ENCODE data around the gene TAS2R1.
"Not testable (repeated sequence)": the region's sequence is repeated elsewhere in the genome, so short reads cannot be mapped to it uniquely, and the experiment has no call there.

TAS2R1 gene

DNA sequence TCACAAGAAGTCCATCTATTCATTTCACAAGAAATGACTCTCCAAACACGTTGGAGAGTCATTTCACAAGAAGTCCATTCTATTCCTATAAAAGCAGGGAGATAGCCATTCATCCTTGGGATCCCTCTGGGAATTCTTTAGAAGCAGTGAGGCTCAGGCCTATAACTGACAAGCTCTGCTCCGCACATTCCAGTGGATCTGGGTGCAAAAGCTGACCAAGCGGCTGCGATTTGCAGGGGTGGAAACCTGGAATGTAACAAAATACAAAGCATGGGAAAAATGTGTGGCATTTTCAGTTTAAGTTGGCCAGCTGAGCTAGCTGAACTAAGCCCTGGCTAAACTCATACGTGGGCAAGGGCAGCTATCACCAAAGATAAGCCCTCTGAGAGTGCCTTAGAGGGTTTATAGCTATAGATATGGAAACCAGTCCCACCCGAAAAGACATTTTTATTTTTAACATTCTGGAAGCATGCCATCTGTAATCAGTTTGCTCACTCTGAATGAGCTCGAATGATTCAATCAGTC is 8.7 kb downstream of the TAS2R1 start:
- DNase-seq: no peak

DNA sequence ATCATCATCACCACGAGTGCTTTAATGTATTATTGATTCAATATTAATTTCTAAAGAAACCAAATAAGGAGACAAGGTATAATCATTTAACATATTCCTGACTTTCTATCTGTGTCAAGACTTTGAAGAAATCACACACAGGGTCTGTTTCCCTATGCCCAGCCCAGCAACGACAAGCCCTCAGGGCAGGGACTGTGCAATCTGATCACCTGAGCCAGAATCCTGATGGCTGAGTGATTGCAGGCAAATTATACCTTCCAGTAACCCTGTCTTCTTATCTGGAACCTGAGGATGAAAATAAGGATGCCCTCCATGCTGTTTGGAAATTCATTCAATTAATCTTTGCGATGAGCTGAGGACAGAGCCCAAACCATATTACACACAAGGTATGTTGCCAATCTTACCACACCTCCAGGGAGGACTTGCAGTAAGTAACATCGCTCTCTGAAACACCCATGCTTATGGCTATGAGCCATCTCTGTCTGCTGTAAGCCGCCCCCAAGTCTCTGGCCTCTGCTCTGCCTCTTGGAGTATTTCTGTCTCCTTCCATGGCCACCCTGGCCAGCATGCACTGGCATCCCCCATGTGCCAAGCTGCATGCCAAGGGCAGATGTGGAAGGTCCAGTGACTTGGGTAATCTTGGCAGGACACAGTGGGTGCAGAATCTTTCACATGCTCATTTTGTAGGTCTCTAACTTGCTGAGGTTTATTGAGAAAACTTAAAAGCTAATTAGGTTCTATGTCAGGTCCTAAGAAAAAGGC is 10.6 kb downstream of the TAS2R1 start:
- DNase-seq: no peak

DNA sequence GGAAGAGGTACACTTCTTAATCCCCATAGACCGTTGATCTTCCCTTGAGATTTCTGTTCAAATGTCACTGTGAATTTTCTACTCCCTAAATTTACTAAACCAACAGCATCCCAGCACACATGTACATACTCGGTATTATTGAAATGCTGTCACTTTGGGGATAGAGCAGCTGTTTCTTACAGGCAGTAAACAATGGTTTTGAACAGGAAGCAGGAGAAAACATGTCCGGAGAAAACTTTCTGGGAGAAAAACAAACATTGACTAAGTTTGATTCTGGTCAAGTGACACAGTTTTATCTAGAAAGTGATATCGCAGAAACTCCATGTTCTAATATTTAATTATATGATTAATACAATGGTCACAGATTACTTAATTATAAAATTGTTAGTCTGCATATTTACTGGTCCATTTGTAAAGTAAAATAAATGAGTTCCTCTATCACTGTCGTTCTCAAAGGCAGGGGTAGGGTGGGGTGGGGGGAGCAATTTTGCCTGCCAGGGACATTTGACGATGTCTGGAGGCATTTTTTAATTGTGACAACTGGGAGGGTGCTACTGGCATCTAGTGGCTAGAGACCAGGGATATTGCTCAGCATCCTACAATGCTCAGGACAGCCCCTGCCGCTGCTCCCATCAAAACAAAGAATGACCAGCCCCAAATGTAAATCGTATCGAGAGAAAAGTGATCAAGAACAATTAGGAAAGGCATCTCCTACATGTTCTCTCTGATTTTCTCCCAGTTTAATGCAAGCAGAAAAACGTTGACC is 12.2 kb downstream of the TAS2R1 start:
- DNase-seq: no peak

DNA sequence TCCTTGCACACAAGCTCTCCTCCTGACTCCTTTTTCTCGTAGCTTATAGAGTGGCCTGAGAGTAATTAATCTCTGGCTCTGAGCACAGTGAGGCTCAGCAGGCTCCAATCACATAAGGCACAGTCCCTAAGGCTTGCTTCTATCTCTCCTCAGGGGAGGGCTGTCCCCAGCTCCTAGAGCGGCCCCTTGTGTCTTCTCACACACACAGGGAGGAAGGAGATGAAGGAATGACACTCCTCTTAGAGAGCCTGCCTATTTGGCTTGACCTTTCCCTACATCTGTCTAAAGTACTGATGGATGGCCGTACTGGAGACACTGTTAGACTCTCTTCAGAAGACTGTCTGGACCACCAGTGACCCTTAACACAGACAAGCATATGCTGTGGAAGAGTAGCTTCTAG is 12.9 kb downstream of the TAS2R1 start:
- no peak for DNase-seq

DNA sequence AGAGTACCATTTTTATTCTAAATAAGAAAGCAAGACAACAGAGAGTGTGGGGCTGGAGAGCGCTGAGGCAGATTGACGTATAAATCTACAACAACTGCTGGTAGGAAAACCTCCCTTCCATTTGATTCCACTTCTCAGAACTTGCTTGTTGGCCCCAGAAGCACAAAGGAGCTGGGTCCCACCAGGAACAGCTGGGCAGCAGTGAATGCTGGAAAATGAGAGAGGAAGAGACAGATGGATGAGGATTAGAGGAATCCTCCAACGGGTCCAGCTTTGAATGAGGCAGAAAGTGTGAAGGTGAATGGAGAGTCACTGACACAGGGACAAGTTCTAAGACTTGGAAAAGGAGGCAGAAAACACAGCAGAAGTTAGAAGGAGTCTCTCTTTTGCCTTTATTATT is 14.8 kb downstream of the TAS2R1 start:
- no peak for DNase-seq

DNA sequence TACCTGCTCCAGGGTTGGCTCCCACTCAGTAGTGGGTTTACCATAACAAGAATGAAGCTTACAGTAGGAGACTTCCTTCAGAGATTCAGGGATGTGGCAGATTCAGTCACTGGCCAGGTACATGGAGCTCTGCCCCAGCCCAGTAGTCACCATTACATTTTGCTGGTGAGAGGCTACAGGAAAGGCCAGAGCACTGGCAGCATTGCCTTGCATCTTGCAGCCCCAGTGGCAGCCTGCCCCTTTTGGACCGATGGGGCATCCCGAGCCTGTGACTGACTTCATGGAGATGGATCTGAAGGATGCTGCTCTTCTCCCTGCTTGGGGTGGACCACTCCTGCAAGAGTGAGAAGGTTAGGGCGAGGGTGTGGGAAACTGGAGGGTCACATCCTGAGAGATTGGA is 16.8 kb downstream of the TAS2R1 start:
- DNase-seq: no peak

DNA sequence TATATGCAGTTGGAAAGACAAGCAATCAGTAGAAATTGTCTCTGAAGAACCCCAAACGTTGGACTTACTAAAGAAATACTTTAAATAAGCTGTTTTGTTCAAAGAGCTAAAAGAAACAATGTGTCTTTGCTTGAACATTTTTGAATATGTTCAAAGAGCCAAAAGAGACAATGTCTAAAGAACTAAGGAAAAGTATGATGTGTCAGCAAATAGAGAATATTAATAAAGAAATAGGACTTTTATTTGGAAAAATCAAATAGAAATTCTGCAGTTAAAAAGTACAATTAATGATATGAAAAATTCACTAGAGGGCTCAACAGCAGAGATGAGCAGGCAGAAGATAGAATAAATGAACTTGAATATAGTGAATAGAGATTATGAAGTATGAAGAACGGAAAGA is 19.2 kb downstream of the TAS2R1 start:
- DNase-seq: no peak

DNA sequence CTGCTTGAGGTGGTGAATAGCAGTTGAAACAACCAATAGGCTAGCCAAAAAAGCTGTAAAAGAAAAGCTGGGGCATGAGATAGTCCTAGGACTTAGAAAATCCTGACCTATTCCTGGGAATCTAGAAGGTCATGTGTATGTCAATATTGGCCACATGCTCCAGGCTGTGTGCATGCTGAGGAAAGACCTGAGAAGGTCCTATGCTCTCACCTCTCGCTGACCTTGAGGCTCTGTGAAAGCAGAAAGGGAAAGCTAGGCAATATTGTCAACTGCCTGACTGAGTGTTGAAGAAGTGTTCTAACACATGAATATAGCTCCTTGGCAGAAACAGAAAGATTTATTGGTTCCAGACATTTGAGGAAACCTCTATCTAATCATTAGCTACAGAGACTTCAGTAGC is 19.8 kb downstream of the TAS2R1 start:
- DNase-seq: no peak

DNA sequence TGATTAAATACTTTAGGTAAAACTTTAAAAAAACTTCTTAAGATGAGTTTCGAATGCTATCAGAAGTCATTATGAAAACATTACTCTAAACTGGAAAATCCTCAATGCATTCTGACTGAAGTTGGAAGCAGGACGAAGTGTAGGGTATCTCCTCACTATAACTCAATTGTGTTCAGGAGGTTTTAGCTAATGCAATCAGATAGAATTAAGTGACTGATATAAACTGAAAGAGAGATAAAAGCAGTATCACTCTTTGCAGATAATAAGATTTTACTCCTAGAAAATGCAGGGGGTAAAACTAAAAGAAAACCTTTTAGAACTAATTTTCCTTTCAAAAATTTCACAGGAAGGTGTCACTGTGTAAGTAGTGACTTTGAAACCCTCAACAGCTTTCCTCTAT is 22.1 kb downstream of the TAS2R1 start:
- no peak for DNase-seq

DNA sequence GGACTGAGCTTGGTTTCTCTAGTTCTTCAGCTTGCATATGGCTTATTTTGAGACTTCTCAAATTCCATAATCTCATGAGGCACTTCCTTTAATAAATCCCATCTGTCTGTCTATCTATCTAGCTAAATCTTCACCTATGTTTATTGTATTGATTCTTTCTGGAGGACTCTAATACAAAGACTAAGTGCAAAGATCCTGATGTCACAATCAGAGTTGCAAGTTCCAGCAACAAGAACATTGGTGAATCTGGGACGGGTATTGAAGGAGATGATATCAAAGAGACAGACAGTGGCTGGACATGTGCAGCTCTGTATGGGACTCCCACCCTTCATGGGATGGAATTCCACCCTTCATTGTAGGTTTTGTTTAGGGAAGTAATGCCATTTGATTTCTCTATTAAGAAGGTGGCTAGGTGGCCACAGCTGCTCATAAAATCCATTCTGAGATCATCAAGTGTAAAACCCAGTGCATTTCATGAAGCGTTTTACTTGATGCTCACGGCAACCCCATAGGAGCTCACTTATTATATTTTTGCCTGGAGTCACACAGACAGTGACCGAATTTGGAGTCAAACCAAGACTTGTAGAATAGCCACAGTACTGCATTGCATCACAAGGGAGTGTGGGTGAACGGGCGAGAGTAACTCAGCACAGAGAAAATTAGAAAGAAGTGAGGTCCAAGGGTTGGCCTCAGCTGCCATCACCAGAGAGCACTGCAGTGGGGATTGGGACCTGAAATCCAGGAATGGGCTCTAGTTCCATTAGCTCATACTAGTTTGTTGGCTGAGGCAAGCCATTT is 24.9 kb downstream of the TAS2R1 start:
- no peak for DNase-seq

DNA sequence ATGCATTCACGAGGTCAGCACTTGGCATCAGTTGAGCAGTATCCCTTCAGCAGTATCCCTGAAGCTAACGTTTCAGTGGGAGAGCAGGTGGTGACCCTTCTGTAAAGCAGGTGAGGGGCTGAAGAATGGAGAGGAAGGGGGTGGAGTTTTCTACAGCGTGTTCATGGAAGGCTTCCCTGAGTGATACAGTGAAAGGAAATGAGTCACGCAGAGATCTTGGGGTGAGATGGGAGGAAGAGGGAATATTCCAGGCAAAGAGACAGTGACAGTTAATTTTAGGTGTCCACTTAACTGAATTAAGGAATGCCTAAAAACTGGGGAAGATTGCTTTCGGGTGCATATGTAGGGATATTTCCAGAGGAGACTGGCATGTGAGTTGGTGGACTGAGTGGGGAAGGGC is 25.7 kb downstream of the TAS2R1 start:
- no peak for DNase-seq

DNA sequence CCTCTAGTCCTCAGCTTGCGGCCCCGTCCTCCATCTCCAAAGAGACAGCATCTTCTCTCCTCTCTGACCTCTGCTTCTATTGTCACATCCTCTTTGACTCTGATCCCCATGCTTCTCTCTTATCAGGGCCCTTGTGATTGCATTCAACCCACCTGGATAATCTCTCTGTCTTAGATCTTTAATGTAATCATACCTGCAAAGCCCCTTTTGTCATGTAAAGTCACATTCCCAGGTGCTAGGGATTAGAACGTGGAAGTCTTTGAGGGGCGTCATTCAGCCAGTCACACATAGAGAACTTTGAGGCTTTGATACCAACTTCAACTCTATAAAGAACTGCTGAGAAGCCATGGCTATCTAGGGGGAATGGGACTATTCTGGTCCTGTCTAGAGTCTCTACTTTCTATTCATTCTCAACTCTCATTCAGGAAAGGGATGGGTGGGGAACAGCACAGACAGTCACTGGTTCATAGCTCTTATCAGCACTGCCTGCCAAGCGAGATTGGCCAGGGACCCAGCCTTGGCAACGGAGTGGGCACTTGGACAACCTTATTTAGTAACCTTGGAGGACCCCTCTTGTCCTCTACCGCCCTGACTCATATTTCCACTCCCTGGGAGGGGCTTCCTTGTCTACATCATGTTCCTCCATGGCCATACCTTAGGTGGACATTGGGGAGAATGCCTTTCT is 29.0 kb downstream of the TAS2R1 start:
- DNase-seq: no peak

DNA sequence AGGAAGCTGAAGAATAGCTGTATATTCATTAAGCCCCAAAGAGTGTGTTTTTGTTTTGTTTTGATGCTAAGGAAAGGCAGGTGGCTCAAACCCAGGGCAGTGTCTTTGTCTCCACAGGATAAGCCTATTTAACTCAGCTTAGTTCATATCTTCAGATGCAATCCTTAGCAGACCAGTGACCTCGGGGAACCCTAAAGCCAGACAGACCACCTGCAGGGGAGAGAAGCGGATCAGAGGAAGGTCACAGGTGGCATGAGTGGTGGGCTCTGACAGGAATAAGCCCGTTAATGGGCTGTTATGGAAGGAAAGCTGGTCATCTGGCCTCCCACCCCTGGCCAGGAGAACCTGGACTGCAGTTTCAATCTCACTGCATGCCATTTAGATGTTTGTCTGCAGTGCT is 30.8 kb downstream of the TAS2R1 start:
- DNase-seq: no peak

DNA sequence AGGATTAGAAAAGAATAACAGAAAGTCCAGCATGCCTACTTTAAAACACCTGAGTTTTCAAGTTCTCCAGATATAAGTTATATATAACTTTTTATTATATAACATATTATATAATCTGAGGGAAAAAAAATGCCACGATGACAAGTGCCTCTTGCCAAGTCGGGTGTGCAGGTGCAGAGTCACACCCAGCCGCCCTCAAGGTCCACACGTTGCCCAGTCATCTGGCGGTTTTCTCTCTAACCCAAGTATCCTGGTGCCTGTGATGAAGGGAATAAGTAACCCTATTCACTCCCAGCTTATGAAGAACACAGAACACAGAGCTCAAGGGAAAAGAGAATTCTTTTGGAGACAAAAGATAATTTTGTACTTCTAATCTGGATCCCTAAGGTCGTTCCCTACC is 31.8 kb downstream of the TAS2R1 start:
- not testable (repeated sequence) for DNase-seq

DNA sequence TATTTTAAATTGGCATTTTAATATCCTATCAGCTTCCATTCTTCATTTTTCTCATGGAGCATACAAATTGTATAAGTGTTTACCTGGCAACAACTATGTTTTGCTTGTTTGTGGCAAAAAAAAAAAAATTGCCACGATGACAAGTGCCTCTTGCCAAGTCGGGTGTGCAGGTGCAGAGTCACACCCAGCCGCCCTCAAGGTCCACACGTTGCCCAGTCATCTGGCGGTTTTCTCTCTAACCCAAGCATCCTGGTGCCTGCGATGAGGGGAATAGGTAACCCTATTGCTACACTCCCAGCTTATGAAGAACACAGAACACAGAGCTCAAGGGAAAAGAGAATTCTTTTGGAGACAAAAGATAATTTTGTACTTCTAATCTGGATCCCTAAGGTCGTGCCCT is 32.8 kb downstream of the TAS2R1 start:
- not testable (repeated sequence) for DNase-seq

DNA sequence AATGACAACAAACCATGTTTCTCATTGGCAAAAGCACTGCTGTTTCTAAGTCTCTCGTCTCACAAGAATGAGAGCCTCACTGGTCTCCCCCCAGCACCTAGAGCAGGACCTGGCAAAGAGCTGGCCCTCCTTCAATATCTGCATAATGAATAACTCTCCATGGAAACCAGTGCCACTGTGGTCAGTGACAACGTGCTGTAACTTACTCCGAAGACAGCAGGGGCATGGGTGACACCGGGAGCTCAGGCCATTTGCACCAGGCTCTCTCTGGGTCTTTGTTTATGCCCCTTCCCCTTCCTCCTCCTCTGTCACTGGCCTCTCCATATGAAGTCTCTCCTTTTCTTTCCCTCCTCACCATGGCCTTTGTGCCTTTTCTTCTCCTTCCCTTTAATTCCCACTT is 33.3 kb downstream of the TAS2R1 start:
- no peak for DNase-seq

DNA sequence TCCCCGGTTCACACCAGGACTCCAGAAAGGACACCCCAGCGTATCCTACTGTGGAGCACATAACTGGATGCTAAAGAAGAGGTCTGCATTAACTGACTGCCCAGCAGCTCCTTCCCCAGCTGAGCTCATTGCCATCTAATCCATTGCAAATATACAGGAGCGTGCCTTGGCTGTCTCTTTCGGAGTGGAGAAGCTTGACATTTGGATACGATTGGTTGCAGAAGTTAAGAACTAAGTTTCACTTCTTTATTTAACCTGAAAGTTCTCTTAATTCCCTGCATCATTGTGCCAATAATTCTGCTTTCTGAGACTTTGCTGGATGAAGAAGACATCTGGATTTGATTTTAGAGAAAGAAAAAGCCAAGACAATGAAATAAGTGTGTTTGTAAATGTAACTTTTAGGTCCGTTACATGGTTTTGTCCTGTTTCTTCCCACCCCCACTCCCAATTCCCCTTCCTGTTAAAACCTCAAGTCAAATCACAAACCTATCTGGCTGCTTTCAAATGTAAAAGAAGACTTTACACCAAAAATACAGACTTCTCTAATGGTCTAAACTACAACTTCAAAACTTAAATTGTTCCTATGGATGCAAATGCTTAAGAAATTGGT is 33.9 kb downstream of the TAS2R1 start:
- no peak for DNase-seq

DNA sequence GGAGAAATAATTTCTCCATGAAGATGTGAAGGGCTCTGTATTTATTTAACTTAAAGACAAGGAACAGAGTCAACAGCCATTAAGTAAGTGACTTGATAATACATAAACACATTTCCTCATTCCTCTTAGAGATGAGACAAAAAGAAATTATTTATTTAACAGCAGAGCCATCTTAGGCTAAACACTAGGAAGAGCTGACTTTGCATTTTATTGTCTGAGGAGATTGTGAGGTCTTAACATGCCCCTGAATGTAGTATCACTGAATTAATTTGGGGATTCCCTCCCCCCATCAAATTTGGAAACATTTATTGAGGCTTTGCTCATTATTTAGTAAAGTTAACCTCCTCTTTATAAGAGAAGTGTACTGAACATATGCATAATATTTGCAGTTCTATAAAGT is 35.2 kb downstream of the TAS2R1 start:
- no peak for DNase-seq

DNA sequence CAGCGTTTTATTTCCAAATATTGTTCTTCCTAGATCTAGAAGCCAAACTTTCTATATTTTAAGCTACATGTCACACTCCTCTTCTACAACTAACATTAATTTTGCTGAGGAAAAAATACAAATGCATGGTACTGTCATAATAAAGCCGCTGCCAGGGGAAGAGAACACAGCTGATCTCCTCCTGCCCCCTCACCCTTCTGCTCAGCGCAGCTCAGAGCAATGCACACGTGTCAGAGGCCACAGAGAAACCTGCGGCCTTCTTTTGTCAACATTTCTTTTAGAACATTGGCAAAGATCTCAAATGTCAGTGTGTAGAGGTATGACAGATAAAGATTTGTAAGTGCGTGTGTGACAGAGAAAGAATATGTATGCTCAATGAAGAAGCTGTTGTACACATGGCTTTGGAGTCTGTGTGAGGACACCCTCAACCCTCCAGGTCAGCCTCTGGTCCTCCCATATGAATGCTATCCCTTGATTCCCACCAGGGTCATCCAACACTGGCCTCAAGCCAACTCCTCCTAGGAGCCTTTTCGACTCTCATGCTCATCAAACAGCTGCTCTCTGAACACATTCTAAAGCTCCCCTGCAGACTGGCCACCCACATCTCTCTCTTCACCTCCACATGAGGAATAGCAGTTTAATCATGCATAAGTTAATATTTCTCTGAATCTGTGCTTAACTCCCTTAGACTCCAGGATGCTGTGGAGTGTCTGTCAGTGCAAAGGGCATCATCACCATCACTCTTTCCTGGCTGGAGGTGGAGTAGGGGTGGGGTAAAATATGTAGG is 40.9 kb downstream of the TAS2R1 start:
- no peak for DNase-seq

DNA sequence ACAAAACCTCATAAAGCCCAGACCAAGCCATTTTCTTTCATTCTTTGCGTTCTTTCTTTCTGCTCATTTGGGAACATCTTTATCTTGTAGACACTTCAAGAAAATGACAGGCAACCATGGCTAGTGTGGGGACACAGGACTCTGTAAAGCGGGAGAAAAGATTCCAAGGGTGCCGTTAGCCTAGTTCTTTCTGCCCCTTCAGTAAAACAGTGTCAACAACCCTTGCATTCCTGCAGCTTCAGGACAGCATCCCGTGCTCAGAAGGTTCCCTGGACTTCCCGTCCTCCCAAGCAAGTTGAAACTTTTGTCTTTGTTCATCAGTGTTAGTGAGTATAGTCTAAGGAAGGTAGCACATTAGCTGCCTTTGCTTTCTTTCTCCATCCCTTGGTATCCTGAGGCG is 41.9 kb downstream of the TAS2R1 start:
- DNase-seq: no peak

DNA sequence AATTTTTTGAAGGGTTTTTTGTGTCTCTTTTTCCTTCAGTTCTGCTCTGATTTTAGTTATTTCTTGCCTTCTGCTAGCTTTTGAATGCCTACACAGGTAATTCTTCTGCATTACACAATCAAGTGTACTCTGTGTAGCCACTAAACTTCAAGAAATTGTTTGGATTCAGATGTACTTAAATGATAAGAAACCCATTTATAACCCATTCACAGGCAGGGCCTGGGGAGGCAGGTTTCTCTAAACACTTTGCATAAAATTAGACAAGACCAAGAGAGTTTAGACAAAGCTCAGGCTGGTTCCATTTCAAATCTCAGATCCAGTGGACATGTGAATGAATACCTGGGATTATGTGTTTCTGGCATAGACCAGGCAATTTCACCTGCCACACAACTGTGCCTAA is 43.0 kb downstream of the TAS2R1 start:
- DNase-seq: no peak

DNA sequence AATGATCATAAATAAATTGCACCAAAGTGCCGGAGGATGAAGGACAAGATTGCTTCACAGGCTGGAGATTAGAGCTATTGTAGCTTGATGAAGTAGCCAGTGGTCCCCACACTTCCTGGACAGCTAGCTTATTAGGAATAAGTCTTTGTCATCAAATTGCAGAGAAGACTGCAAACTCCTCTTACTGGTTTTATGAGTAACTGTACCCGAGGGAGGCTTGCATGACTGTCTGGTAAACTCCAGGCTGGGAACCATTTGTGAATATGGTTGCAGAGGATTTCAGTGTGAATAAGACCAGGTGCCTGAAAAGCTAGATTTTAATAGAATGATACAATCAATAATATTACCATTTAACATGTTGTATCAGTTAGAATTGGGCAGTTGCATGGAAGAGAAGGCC is 47.7 kb downstream of the TAS2R1 start:
- DNase-seq: no peak
